GM12872 (cell line): Measurements from ENCODE around the gene MARK4.

Source experiments
- CTCF ChIP-seq: IDR thresholded peaks from 3 replicates; pipeline ENCODE4 v1.5.1; 2011; ENCODE audit warnings: low read depth, mild to moderate bottlenecking, low read length, moderate library complexity; ENCODE audit not compliant: insufficient read depth

Gene MARK4

GRCh38 chr19:45264781-45265317, 13.8 kb downstream of the MARK4 start:
- TF ChIP-seq CTCF = no peak

GRCh38 chr19:45265375-45265774, 14.3 kb downstream of the MARK4 start:
- no peak for TF ChIP-seq CTCF

- no peak for TF ChIP-seq CTCF
Observed at GRCh38 chr19:45267296-45267695, 16.2 kb downstream of the MARK4 start.

- no peak for TF ChIP-seq CTCF
Observed at GRCh38 chr19:45271098-45271734, 20.1 kb downstream of the MARK4 start.

- TF ChIP-seq CTCF = no peak
Observed at GRCh38 chr19:45271735-45272108, 20.7 kb downstream of the MARK4 start.

GRCh38 chr19:45273521-45273855, 22.4 kb downstream of the MARK4 start:
- TF ChIP-seq CTCF = no peak

GRCh38 chr19:45275370-45275971, 24.4 kb downstream of the MARK4 start:
- no peak for TF ChIP-seq CTCF

GRCh38 chr19:45276284-45276687, 25.2 kb downstream of the MARK4 start:
- TF ChIP-seq CTCF = no peak
